Measurements from ENCODE around the gene GAD1.

DNA sequence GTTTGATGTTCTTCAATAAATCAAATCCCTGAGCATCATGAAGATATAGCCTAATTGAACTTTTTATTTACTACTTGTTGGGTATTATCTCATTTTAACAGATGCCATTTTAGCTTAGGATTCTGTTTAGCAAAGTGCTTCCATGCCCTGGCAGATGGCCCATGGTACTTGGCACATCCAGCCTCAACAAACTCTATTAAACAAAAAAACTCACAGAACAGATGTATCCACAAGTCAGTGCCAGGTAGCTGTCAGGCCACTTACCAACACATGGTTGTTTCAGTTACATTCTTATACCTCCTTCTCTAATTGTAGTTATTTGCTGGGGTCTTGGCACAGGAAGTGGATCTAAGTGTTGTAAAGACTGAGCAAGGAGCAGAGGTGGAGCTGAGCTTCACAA lies 29.6 kb downstream of the GAD1 start:
- TF ChIP-seq, protein P1, sequence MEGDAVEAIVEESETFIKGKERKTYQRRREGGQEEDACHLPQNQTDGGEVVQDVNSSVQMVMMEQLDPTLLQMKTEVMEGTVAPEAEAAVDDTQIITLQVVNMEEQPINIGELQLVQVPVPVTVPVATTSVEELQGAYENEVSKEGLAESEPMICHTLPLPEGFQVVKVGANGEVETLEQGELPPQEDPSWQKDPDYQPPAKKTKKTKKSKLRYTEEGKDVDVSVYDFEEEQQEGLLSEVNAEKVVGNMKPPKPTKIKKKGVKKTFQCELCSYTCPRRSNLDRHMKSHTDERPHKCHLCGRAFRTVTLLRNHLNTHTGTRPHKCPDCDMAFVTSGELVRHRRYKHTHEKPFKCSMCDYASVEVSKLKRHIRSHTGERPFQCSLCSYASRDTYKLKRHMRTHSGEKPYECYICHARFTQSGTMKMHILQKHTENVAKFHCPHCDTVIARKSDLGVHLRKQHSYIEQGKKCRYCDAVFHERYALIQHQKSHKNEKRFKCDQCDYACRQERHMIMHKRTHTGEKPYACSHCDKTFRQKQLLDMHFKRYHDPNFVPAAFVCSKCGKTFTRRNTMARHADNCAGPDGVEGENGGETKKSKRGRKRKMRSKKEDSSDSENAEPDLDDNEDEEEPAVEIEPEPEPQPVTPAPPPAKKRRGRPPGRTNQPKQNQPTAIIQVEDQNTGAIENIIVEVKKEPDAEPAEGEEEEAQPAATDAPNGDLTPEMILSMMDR (IDR thresholded peaks at IDR 0.05), result no peak
- TF ChIP-seq POLR2A (IDR thresholded peaks at IDR 0.05), result no peak
